IMR-90 (cell line): ENCODE measurements around the gene ANKRD13D. TPM values are rescaled to one million over a fixed set of nuclear protein-coding genes. Genes with fewer than 3 reads are reported as not detected.

Experiments
- ATAC-seq: fragments of 200-7000 bp; cut with Tn5 transposase; 2 replicates; pipeline ENCODE4 v1.9.1; 2020; ENCODE audit warnings: low read depth, mild to moderate bottlenecking, moderate library complexity
- BruUV-seq: library from RNA; stranded (reverse); fragments of 400-500 nt; replicated peaks from 2 replicates; lab custom pipeline; 2021; lab: Mats Ljungman, UMichigan
- CTCF ChIA-PET: fragments of 300-600 bp; formaldehyde crosslinking; extraction: SDS; loops from one replicate; lab custom pipeline; 2021; ENCODE audit warnings: antibody characterized with exemption; lab: Yijun Ruan, JAX
- POLR2A ChIA-PET: fragments of 300-600 bp; sonication (Branson Sonifier 250); formaldehyde crosslinking; loops from one replicate; lab custom pipeline; 2022; ENCODE audit warnings: antibody characterized with exemption; ENCODE audit not compliant: unreplicated experiment; lab: Charles Lee
- DNase-seq: peaks from one replicate; pipeline ENCODE4 v3.0.0; 2013
- H2AFZ ChIP-seq: replicated peaks from 2 replicates; pipeline ENCODE3; 2013; ENCODE audit warnings: low read length, mild to moderate bottlenecking; ENCODE audit not compliant: poor library complexity
- H2AK5ac ChIP-seq: 2 replicates; pipeline ENCODE4 v1.6.1; 2013; ENCODE audit warnings: low read depth, low read length, inconsistent platforms
- H2AK9ac ChIP-seq: replicated peaks from 2 replicates; pipeline ENCODE3; 2013; ENCODE audit warnings: mild to moderate bottlenecking, low read depth, low read length, moderate library complexity; ENCODE audit not compliant: poor library complexity
- H2BK120ac ChIP-seq: 2 replicates; pipeline ENCODE4 v1.6.1; 2013; ENCODE audit warnings: low read depth, low read length, inconsistent platforms
- H2BK15ac ChIP-seq: 3 replicates; pipeline ENCODE4 v1.6.1; 2013; ENCODE audit warnings: low read depth, low read length, inconsistent platforms
- H2BK20ac ChIP-seq: 2 replicates; pipeline ENCODE4 v1.6.1; 2013; ENCODE audit warnings: low read depth, mild to moderate bottlenecking, inconsistent platforms, low read length, moderate library complexity
- H2BK5ac ChIP-seq: 2 replicates; pipeline ENCODE4 v1.6.1; 2013; ENCODE audit warnings: mild to moderate bottlenecking, low read depth, low read length, inconsistent platforms; ENCODE audit not compliant: poor library complexity, severe bottlenecking
- H3K14ac ChIP-seq: replicated peaks from 2 replicates; pipeline ENCODE4 v1.6.1; 2013; ENCODE audit warnings: low read depth, low read length, inconsistent platforms
- H3K18ac ChIP-seq: 2 replicates; pipeline ENCODE4 v1.6.1; 2013; ENCODE audit warnings: low read depth, low read length, control low read depth
- H3K23ac ChIP-seq: 2 replicates; pipeline ENCODE4 v1.6.1; 2013; ENCODE audit warnings: low read depth, low read length, inconsistent platforms
- H3K27ac ChIP-seq: 2 replicates; pipeline ENCODE4 v1.5.1; 2013; ENCODE audit warnings: mild to moderate bottlenecking, control low read depth, low read length; ENCODE audit not compliant: insufficient read depth
- H3K27me3 ChIP-seq: 2 replicates; pipeline ENCODE4 v1.6.1; 2013; ENCODE audit warnings: low read length; ENCODE audit not compliant: control insufficient read depth, insufficient read depth
- H3K36me3 ChIP-seq: 2 replicates; pipeline ENCODE4 v1.6.1; 2013; ENCODE audit warnings: low read length, mixed read lengths; ENCODE audit not compliant: control insufficient read depth, insufficient read depth
- H3K4ac ChIP-seq: 2 replicates; pipeline ENCODE4 v1.6.1; 2013; ENCODE audit warnings: low read depth, low read length, inconsistent platforms
- H3K4me1 ChIP-seq: 2 replicates; pipeline ENCODE4 v1.6.1; 2013; ENCODE audit warnings: low read length, mixed read lengths; ENCODE audit not compliant: control insufficient read depth, insufficient read depth
- H3K4me2 ChIP-seq: 2 replicates; pipeline ENCODE4 v1.6.1; 2013; ENCODE audit warnings: low read depth, mild to moderate bottlenecking, control low read depth, low read length, moderate library complexity
- H3K4me3 ChIP-seq: 2 replicates; pipeline ENCODE4 v1.5.1; 2013; ENCODE audit warnings: low read depth, mild to moderate bottlenecking, control low read depth, low read length, moderate library complexity; ENCODE audit not compliant: insufficient read depth
- H3K56ac ChIP-seq: 2 replicates; pipeline ENCODE4 v1.6.1; 2013; ENCODE audit warnings: low read length, inconsistent platforms; ENCODE audit not compliant: insufficient read depth; ENCODE audit errors: extremely low read depth
- H3K79me1 ChIP-seq, 2 experiments: 2 replicates each; pipeline ENCODE4 v1.6.1; 2013; ENCODE audit warnings: low read length in 2 of 2, inconsistent platforms in 1 of 2, low read depth in 1 of 2
- H3K9ac ChIP-seq: 2 replicates; pipeline ENCODE4 v1.6.1; 2013; ENCODE audit warnings: low read depth, low read length, control low read depth
- H3K9me1 ChIP-seq: 2 replicates; pipeline ENCODE4 v1.6.1; 2013; ENCODE audit warnings: low read length, inconsistent platforms; ENCODE audit not compliant: insufficient read depth
- H3K9me3 ChIP-seq: 2 replicates; pipeline ENCODE4 v1.6.1; 2013; ENCODE audit warnings: low read length; ENCODE audit not compliant: control insufficient read depth, insufficient read depth
- H4K20me1 ChIP-seq: 2 replicates; pipeline ENCODE4 v1.6.1; 2013; ENCODE audit warnings: low read length, inconsistent platforms; ENCODE audit not compliant: insufficient read depth
- H4K5ac ChIP-seq: 2 replicates; pipeline ENCODE4 v1.6.1; 2013; ENCODE audit warnings: mild to moderate bottlenecking, low read depth, low read length, control low read depth
- H4K8ac ChIP-seq, 2 experiments: 2 replicates each; pipeline ENCODE4 v1.6.1; 2013; ENCODE audit warnings: low read depth in 2 of 2, low read length in 2 of 2, control low read depth in 1 of 2, inconsistent platforms in 1 of 2
- H4K91ac ChIP-seq: 2 replicates; pipeline ENCODE4 v1.6.1; 2013; ENCODE audit warnings: low read depth, low read length, inconsistent platforms; ENCODE audit not compliant: insufficient read depth
- BHLHE40 ChIP-seq: fragments of 150-350 bp; IDR thresholded peaks from 2 replicates; pipeline ENCODE4 v1.6.1; 2016; ENCODE audit warnings: mild to moderate bottlenecking, low read depth, low read length
- CEBPB ChIP-seq: IDR thresholded peaks from 2 replicates; pipeline ENCODE4 v1.6.1; 2012; ENCODE audit warnings: low read depth, low read length, improper control_type of control experiment
- CHD1 ChIP-seq: IDR thresholded peaks from 2 replicates; pipeline ENCODE4 v1.6.1; 2012; ENCODE audit warnings: low read depth, low read length, improper control_type of control experiment
- FOS ChIP-seq: fragments of 150-350 bp; IDR thresholded peaks from 2 replicates; pipeline ENCODE4 v1.6.1; 2016; ENCODE audit warnings: low read depth, low read length
- MAFK ChIP-seq: IDR thresholded peaks from 2 replicates; pipeline ENCODE4 v1.6.1; 2012; ENCODE audit warnings: low read depth, low read length, improper control_type of control experiment
- MAZ ChIP-seq: IDR thresholded peaks from 2 replicates; pipeline ENCODE4 v1.6.1; 2012; ENCODE audit warnings: low read depth, mild to moderate bottlenecking, low read length, improper control_type of control experiment, moderate library complexity, borderline replicate concordance
- MXI1 ChIP-seq: IDR thresholded peaks from 2 replicates; pipeline ENCODE4 v1.6.1; 2012; ENCODE audit warnings: low read depth, mild to moderate bottlenecking, low read length, moderate library complexity, borderline replicate concordance
- NFE2L2 ChIP-seq: fragments of 150-350 bp; IDR thresholded peaks from 2 replicates; pipeline ENCODE4 v1.6.1; 2016; ENCODE audit warnings: low read depth, mild to moderate bottlenecking, low read length
- POLR2A ChIP-seq: IDR thresholded peaks from 2 replicates; pipeline ENCODE4 v1.6.1; 2012; ENCODE audit warnings: mild to moderate bottlenecking, low read depth, low read length
- RAD21 ChIP-seq: IDR thresholded peaks from 2 replicates; pipeline ENCODE4 v1.6.1; 2012; ENCODE audit warnings: low read length, improper control_type of control experiment
- RCOR1 ChIP-seq: IDR thresholded peaks from 2 replicates; pipeline ENCODE4 v1.6.1; 2012; ENCODE audit warnings: mild to moderate bottlenecking, low read length, improper control_type of control experiment; ENCODE audit not compliant: insufficient replicate concordance
- RFX5 ChIP-seq: IDR thresholded peaks from 2 replicates; pipeline ENCODE4 v1.8.0; 2012; ENCODE audit warnings: low read depth, mild to moderate bottlenecking, low read length, moderate library complexity
- SMC3 ChIP-seq: fragments of 150-350 bp; IDR thresholded peaks from 2 replicates; pipeline ENCODE4 v1.6.1; 2016; ENCODE audit warnings: low read depth, mild to moderate bottlenecking, antibody characterized with exemption, low read length, moderate library complexity
- WGBS, 2 experiments: methylation state at CpG; one replicate each; pipeline versions ENCODE4 v1.1.5 to v1.1.7; 2013; ENCODE audit warnings: missing lambda C conversion rate in 2 of 2; ENCODE audit not compliant: insufficient read length in 1 of 2; ENCODE audit errors: extremely low coverage in 2 of 2; 5-methylcytosine and 5-hydroxymethylcytosine counted together
- dilution Hi-C: fragments of 300-500 bp; cut with HindIII; formaldehyde crosslinking; loops from one replicate; pipeline ENCODE4 v1.14.3; 2018; ENCODE audit warnings: low sequenced_read_pairs; ENCODE audit not compliant: unreplicated experiment
- in situ Hi-C: fragments of 300-500 bp; cut with MboI; formaldehyde crosslinking; loops from 3 replicates; pipeline ENCODE4 v1.14.3; 2019; ENCODE audit warnings: low sequenced_read_pairs, inconsistent platforms, mixed read lengths
- intact Hi-C: fragments of 100-400 bp; cut with micrococcal nuclease; formaldehyde crosslinking; loops from 2 replicates; pipeline ENCODE4 v1.10.0; 2022
- polyA plus RNA-seq, 3 experiments: library from polyadenylated mRNA; depleted of rRNA; stranded (reverse); fragments of >200 nt; gene quantifications; 2 replicates each; pipeline ENCODE4 v1.2.3, GENCODE V29; 2012; ENCODE audit warnings: low replicate concordance in 1 of 3
- total RNA-seq: library from RNA; depleted of rRNA; stranded (reverse); fragments of >200 nt; gene quantifications from 2 replicates; pipeline ENCODE4 v1.2.3, GENCODE V29; 2012
- TF ChIP-seq, protein P1 (sequence below): fragments of 150-350 bp; IDR thresholded peaks from 2 replicates; pipeline ENCODE4 v1.6.1; 2016; ENCODE audit warnings: low read depth, mild to moderate bottlenecking, low read length, moderate library complexity, borderline replicate concordance
- TF ChIP-seq, protein P2 (sequence below): fragments of 150-350 bp; IDR thresholded peaks from 2 replicates; pipeline ENCODE4 v1.6.1; 2017; ENCODE audit warnings: mild to moderate bottlenecking, antibody characterized with exemption, low read length, low read depth
- TF ChIP-seq, protein P3 (sequence below): conservative IDR thresholded peaks from 2 replicates; pipeline ENCODE4 v1.5.1; 2012; ENCODE audit warnings: mild to moderate bottlenecking, low read depth, low read length, improper control_type of control experiment

ANKRD13D gene
- total and polyA plus RNA-seq, 2 of the 4 experiments (the other 2 are of a cell fraction) = 7.3 to 38.4 TPM

DNA sequence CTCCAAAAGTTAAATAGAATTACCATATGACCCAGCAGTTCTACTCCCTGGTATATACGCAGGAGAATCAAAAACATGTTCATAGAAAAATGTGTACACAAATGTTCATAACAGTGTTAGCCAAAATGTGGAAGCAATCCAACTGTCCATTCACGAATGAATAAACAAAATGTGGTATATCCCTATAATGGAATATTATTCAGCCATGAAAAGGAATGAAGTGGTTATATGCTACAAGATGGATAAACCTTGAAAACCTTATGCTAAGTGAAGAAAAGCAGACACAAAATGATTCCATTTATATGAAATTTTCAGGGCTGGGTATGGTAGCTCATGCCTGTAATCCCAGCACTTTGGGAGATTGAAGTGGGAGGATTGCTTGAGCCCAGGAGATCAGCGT, 48.2 kb downstream of the ANKRD13D start:
- Histone ChIP-seq H4K8ac (no peak overlapping the region), H2BK20ac (no peak overlapping the region), H3K56ac (no peak overlapping the region), H3K9me1 (no peaks in the 10 kb centered on the region), H3K23ac (no peak overlapping the region), H3K4me1 (no peaks in the 10 kb centered on the region), H3K9me3 (no peaks in the 10 kb centered on the region), H3K27me3 (no peaks in the 10 kb centered on the region), H4K20me1 (no peaks in the 10 kb centered on the region), H4K5ac (no peak overlapping the region), H3K4me3 (no peak overlapping the region), H4K91ac (no peak overlapping the region), H2AK5ac (no peak overlapping the region), H3K79me1 (no peaks in the 10 kb centered on the region), H3K4ac (no peak overlapping the region), H2BK120ac (no peak overlapping the region), H2AK9ac (no peak overlapping the region), H2BK15ac (no peak overlapping the region), H3K4me2 (no peak overlapping the region), H2BK5ac (no peak overlapping the region), H3K18ac (no peak overlapping the region), H3K27ac (no peak overlapping the region), H3K36me3 (no peaks in the 10 kb centered on the region), H2AFZ (no peak overlapping the region), H3K9ac (no peak overlapping the region), H3K14ac (no peak overlapping the region)
- dilution Hi-C loops = no loop called here
- no peak for ATAC-seq
- intact Hi-C loops = no loop called here
- WGBS, 2 experiments = no CpG with 5 or more reads among the region's 3 CpGs
- ChIA-PET CTCF (interaction anchor here (1.3 kb wide), 1 partner anchor 14 kb away, joined by 4 read pairs; no protein-coding TSS in a partner anchor), POLR2A (no interaction called here)
- TF ChIP-seq RFX5 = no peak
- TF ChIP-seq NFE2L2 = no peak
- no peak for TF ChIP-seq SMC3
- no peak for TF ChIP-seq RCOR1
- no peak for TF ChIP-seq RAD21
- TF ChIP-seq POLR2A = no peak
- no peak for TF ChIP-seq CHD1
- TF ChIP-seq, protein P1, sequence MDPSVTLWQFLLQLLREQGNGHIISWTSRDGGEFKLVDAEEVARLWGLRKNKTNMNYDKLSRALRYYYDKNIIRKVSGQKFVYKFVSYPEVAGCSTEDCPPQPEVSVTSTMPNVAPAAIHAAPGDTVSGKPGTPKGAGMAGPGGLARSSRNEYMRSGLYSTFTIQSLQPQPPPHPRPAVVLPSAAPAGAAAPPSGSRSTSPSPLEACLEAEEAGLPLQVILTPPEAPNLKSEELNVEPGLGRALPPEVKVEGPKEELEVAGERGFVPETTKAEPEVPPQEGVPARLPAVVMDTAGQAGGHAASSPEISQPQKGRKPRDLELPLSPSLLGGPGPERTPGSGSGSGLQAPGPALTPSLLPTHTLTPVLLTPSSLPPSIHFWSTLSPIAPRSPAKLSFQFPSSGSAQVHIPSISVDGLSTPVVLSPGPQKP = no peak
- TF ChIP-seq, protein P2, sequence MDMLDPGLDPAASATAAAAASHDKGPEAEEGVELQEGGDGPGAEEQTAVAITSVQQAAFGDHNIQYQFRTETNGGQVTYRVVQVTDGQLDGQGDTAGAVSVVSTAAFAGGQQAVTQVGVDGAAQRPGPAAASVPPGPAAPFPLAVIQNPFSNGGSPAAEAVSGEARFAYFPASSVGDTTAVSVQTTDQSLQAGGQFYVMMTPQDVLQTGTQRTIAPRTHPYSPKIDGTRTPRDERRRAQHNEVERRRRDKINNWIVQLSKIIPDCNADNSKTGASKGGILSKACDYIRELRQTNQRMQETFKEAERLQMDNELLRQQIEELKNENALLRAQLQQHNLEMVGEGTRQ = no peak
- TF ChIP-seq, protein P3, sequence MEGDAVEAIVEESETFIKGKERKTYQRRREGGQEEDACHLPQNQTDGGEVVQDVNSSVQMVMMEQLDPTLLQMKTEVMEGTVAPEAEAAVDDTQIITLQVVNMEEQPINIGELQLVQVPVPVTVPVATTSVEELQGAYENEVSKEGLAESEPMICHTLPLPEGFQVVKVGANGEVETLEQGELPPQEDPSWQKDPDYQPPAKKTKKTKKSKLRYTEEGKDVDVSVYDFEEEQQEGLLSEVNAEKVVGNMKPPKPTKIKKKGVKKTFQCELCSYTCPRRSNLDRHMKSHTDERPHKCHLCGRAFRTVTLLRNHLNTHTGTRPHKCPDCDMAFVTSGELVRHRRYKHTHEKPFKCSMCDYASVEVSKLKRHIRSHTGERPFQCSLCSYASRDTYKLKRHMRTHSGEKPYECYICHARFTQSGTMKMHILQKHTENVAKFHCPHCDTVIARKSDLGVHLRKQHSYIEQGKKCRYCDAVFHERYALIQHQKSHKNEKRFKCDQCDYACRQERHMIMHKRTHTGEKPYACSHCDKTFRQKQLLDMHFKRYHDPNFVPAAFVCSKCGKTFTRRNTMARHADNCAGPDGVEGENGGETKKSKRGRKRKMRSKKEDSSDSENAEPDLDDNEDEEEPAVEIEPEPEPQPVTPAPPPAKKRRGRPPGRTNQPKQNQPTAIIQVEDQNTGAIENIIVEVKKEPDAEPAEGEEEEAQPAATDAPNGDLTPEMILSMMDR = no peak
- TF ChIP-seq CEBPB = no peak
- no peak for TF ChIP-seq FOS
- no peak for TF ChIP-seq MXI1
- no peak for TF ChIP-seq MAZ
- TF ChIP-seq BHLHE40 = no peak
- no peak for TF ChIP-seq MAFK
- no TSS peak for BruUV-seq
- in situ Hi-C loops = no loop called here
- DNase-seq = no peak
